ENCODE results near the gene TCF12.

TCF12 gene

GRCh38 chr15:57190208-57190607 lies 271.8 kb downstream of the TCF12 start:
- DNase-seq = no peak

DNA sequence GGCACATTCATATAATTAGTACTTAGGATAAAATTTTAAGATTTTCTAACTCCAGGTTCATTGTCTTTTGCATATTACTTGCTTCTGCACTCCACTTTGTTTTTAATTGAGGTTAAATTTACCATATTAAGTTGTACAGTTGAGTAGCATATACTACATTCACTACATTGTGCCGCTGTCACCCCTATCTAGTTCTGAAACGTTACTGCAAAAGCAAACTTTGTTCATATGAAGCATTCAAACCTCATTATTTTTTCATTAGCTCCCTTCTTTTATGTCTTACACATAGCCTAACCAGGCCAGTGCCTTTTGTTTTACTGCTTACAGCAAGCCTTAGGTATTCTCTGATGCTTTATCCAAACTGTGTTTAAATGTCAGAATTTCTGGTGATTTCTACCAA lies 274.7 kb downstream of the TCF12 start:
- DNase-seq = no peak

DNA sequence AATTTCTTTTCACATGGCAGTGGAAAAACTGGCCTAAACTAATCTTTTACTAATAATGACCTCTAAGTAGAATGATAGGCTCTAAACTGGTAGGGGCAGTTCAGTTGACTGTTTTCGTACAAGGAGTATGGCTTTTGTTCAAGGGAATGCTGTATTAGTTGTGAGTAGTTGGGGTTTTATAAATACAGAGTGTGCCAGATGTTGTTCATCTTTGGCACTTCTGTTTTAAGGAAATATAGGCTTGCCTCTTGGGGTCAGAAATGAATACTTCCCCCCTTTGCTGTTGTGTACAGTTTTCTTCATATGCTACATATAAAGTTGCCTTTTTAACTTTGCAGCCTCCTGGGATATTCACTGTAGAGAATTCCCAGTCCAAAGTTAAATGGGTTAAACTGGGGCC lies 276.9 kb downstream of the TCF12 start:
- DNase-seq = no peak

DNA sequence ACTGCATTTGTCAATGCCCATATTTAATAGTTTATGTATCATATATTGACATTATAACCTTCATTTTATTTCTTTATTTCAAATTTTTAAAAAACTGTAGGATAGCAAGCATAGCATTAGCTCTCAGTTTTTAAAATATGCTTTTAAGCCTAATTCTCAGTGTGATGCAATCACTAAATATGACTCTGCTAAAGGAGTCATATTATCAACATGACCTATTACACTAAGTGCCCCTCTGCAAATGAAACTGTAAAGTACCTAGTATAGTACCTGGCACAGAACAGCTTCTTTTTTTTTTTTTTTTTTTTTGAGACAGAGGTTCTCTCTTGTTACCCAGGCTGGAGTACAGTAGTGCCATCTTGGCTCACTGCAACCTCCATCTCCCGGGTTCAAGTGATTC lies 278.4 kb downstream of the TCF12 start:
- no peak for DNase-seq

DNA sequence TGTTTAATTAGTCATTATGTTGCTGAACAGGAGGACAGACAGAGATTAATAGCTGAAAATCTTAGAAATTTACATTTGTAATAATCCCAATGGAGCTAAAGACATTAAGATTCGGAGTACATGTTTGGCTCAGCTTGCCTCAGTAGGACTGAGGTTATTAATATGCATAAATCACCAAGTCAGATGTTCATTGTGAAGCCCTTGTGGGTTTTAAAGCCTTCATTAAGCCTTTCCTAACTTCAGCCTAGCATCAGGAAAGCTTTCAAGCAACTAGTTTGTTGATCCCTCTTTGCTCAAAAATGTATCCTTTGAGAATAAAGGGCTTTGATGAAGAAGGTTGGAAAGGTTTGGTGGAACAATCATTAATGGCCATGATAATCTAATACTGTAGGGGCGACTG lies 279.7 kb downstream of the TCF12 start:
- DNase-seq = no peak

DNA sequence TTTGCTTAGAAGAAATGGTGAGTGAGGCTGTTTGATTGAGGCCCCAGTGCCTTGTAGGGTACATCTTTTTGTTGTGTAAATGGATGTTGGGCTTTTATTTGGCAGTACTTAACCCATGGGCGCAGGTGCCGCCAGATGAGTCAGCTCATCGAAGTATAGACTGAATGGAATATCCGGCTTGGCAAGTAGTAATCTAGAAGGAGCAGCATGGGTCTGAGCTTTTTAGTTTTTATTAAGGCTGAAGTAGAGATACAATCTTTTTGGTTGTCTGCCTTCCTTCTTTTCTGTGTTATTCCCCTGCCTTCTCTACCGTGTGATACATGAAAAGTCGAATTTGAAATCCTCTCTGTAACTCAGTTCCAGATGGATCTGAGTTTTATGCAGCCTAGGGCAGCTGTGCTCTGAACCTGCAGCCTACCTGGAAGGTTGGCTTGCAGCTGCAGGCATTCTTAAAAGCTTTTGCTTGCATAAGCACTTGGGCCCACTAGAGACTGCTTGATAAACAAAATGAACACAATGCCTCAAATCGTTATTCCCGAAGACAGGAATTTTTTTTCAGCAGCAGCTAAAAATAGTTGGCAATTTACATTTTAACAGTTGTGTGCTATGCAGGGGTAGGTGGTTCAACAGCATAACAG lies 280.3 kb downstream of the TCF12 start:
- no peak for DNase-seq

- no peak for DNase-seq
Measured at GRCh38 chr15:57201578-57201977, 283.1 kb downstream of the TCF12 start.

GRCh38 chr15:57203906-57204305 lies 285.5 kb downstream of the TCF12 start:
- no peak for DNase-seq

- no peak for DNase-seq
Measured at GRCh38 chr15:57205027-57205855, 286.8 kb downstream of the TCF12 start.

- DNase-seq = no peak
Measured at GRCh38 chr15:57205996-57206395, 287.6 kb downstream of the TCF12 start.

DNA sequence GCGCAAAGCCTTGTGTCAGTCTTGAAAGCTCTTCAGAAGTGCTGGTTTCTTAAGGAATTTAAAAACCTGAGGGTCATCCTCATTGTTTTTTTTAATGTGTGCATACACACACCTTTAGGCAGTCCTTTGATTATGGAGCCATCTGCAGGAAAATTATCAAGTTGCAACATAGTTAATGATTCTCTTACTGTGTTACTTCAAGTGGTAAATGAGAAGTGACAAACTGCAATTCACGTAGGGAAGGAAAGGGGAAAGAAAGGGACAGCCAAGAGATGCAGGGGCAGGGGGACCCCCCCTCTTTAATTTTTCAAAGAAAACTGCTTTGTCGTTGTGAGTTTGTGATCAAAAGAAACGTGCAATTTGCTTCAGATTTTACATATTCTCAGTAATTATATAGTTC lies 295.4 kb downstream of the TCF12 start:
- no peak for DNase-seq

GRCh38 chr15:57215326-57215725 lies 296.9 kb downstream of the TCF12 start:
- DNase-seq = no peak

GRCh38 chr15:57215881-57216280 lies 297.4 kb downstream of the TCF12 start:
- DNase-seq = no peak

DNA sequence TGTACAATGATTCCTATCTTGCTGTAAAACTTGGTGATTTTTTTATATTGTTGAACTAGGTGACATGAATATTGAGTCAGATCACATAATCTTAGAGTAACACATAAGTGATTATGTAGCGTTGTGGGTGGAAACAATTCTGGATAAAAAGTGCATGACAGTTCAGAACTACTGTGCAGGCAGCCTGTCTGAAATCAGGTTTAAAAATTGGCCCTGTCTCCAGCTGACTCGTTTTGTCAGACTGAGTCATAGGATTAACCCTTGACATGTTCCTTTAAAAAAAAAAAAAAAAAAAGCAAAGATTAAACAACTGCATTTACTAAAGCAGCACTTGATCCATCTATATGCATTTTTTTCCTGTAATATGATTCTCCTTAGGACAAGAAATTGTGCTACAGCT lies 297.8 kb downstream of the TCF12 start:
- DNase-seq = no peak

DNA sequence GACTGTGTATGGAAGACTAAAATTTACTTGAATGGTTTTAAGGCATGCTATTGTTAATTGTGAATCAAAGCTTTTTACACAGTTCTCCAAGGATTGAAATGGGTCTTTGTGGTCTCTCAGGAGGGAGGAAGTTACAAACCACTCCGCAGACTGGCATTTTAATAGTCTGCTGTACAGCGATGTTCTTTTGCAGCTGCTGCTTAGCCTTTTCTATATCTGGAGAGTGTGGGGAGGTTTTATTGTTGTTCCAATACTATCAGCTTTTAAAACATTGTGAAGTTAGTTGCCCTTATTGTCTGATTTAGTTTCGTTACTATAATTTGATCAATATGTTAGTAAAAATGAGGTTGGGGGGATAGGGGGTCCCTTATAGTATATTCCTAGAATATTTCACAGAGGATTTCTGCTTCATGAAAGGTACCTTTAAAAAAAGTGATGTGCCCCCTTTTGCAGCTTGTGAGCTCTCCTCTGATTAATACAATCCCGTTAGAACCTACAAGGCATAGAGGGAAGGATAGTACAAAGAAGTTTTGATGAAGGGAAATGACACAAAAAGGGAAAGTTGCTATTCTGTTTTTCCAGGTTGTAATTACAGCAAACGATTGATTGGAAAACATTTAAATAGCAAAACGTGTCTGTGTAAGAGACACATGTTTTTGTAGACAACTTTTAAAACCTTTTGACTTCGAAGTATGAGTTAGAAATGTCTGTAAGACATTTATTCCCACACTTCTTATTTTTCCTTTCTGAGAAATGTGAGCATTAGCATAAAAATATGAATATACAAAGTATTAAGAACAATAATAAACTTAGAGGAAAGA lies 299.5 kb downstream of the TCF12 start:
- no peak for DNase-seq

DNA sequence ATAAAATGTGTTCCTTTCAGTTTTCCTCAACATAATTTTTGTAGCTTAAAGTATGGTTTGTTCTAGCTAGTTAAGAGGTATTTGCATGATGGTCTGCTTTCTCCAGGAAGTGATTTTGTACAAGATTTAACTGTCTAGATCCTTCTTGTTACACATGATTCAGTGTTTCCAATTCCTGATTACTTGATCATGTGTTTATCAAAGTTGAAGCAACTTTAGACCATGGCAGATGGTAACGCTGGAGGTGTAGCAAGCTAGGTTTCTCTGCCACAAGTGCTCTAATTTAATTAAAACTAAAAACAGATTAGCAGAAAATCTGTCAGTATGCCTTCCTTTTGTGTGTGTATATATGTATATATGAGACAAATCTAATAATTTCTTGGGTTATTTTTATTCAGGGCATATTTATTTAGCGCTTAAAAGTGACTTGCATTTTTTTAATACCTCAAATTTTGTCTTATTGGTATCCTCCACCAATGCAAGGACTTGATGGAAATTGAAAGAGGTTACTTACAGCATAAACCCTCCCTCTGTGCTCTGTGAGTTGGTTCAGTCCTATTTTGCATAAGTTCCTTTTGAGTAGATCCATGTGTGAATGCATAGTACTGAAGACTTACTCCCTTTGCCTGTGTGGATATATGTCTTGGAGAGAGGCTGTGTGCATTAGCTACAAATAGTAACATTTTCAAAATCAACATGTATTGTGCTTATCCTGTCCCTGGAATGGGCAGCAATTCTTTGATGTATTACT lies 300.6 kb downstream of the TCF12 start:
- DNase-seq = no peak

DNA sequence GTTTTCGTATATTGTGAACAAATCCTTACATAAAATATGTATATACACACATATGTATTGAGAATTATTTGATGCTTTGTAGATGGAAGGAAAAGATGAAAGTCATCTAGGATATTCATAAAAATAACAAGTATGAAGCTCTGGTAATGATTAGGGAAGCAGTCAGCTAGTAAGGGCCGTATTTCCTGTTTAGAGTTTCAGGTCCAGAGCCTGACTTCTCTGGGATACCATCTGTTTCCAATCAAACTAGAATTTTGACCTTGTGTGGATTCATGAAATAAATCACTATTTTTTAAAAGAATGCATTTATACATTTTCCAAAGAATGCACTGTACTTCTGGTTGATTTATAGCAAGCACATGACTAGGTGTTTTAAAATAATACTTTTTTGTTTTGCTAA lies 301.8 kb downstream of the TCF12 start:
- no peak for DNase-seq

DNA sequence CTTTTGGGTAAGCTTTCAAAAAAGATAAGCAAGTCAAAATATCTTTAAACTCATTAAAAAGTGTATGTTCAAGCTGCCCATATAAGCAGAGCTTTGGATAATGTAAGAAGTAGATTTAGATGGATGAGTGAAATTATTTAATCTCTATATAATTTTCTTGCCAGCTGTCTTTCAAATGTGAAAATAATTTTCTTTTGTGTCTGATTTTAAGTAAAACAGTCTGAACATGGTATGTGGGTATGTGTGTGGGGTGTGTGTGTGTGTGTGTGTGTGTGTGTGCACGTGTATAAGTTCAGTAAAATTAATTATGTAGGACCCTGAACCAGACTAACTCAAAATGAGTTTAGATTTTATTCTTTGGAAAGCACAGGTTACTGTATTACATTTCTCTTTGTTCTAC lies 302.7 kb downstream of the TCF12 start:
- DNase-seq = no peak

DNA sequence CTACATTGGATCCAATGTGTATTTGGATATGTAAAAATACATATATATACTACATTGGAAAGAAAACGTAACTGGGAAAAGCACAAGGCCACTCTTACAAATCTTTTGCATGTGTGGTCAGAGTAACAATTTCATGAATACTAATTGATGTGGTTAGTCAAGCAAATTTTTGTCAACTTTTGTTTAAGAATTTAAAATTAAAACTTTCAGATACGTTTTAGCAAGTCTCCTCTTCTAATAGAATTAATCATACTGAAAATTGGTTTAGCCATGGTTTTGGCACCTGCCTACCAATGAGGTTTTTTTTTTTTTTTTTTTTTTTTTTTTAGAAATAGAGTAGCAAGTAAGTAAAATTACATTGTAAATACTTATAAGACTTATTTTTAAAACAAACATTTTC lies 304.9 kb downstream of the TCF12 start:
- no peak for DNase-seq

DNA sequence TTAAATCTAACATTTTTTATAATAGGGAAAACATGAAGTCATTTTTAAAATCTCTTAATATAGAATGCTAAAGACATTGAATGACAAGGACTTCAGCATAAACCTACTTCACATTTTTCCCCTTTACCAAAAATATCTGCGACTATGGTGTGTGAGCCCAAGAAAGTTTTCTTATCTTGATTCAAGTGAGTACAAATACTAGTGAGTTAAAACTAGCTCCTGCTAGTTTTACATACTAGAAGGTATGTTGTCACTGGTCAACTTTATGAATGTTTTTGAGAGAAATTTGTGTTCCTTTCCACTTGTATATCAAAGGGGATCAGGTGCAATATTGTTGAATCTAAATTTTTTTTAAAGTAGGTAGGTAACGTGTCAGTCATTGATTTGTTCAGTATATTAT lies 305.4 kb downstream of the TCF12 start:
- DNase-seq = no peak

GRCh38 chr15:57224664-57225063 lies 306.2 kb downstream of the TCF12 start:
- no peak for DNase-seq

- no peak for DNase-seq
Measured at GRCh38 chr15:57227166-57227565, 308.7 kb downstream of the TCF12 start.

- DNase-seq = no peak
Measured at GRCh38 chr15:57227899-57228298, 309.5 kb downstream of the TCF12 start.
